Thymus (tissue), 11 donors: Measurements from ENCODE around the gene LRRC70. TPM values are rescaled to one million over a fixed set of nuclear protein-coding genes. Genes with fewer than 3 reads are reported as not detected.
"Not testable (repeated sequence)": the region's sequence is repeated elsewhere in the genome, so short reads cannot be mapped to it uniquely, and the experiment has no call there.

ENCODE experiments used
- DNase-seq, 9 donors: peaks; one replicate each; pipeline ENCODE4 v3.0.0-alpha.2; 2013; ENCODE audit warnings: low spot score in 9 of 9, low read depth in 6 of 9, missing footprints in 1 of 9
- H3K27ac ChIP-seq, 2 donors: one replicate each; pipeline ENCODE4 v1.5.1; 2013; ENCODE audit warnings: control low read depth in 1 of 2, low read depth in 1 of 2, low read length in 1 of 2, mild to moderate bottlenecking in 1 of 2, moderate library complexity in 1 of 2
- H3K27me3 ChIP-seq, 2 donors: one replicate each; pipeline ENCODE4 v1.5.1; 2013; ENCODE audit warnings: low read length in 1 of 2; ENCODE audit not compliant: control insufficient read depth in 2 of 2, insufficient read depth in 1 of 2
- H3K36me3 ChIP-seq, 2 donors: one replicate each; pipeline ENCODE4 v1.5.1; 2013; ENCODE audit warnings: low read length in 1 of 2, mild to moderate bottlenecking in 1 of 2, moderate library complexity in 1 of 2; ENCODE audit not compliant: control insufficient read depth in 2 of 2, insufficient read depth in 2 of 2
- H3K4me1 ChIP-seq, 2 donors: one replicate each; pipeline ENCODE4 v1.5.1; 2013; ENCODE audit warnings: low read length in 2 of 2; ENCODE audit not compliant: control insufficient read depth in 2 of 2, insufficient read depth in 2 of 2
- H3K4me3 ChIP-seq, 2 donors: one replicate each; pipeline ENCODE4 v1.5.1; 2013; ENCODE audit warnings: low read length in 2 of 2, control low read depth in 1 of 2, mild to moderate bottlenecking in 1 of 2
- H3K9me3 ChIP-seq, 2 donors: one replicate each; pipeline ENCODE4 v1.5.1; 2013; ENCODE audit warnings: low read length in 1 of 2, mild to moderate bottlenecking in 1 of 2; ENCODE audit not compliant: control insufficient read depth in 2 of 2, insufficient read depth in 1 of 2
- WGBS: extraction: QIAGEN DNeasy Blood & Tissue Kit; methylation state at CpG from one replicate; pipeline ENCODE4 v1.1.7; 2013; 5-methylcytosine and 5-hydroxymethylcytosine counted together
- polyA plus RNA-seq: library from polyadenylated mRNA; stranded (reverse); fragments of 200-250 nt; gene quantifications from one replicate; pipeline ENCODE4 v1.2.3, GENCODE V29; 2013
- total RNA-seq: library from RNA; stranded (reverse); fragments of 120-200 nt; gene quantifications from one replicate; pipeline ENCODE4 v1.2.4, GENCODE V29; 2013
- donor health status: healthy.

LRRC70 gene
- total and polyA plus RNA-seq, 2 donors: 4.1 to 10.1 TPM

DNA sequence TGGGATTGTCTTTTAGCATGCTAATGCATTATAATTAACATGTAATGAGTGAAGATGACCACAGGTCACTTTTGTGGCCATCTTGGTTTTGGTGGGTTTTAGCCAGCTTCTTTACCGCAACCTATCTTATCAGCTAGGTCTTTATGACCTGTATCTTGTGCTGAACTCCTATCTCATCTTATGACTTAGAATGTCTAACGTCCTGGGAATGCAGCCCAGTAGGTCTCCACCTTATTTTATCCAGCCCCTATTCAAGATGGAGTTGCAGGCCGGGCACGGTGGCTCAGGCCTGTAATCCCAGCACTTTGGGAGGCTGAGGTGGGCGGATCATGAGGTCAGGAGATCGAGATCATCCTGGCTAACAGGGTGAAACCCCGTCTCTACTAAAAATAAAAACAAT, 45.8 kb downstream of the LRRC70 start:
- not testable (repeated sequence) for H3K4me3 ChIP-seq, DNase-seq, H3K9me3 ChIP-seq, H3K27ac ChIP-seq, H3K4me1 ChIP-seq, H3K27me3 ChIP-seq, H3K36me3 ChIP-seq
- 98% methylated on average over 7 of the region's 7 CpGs for WGBS

DNA sequence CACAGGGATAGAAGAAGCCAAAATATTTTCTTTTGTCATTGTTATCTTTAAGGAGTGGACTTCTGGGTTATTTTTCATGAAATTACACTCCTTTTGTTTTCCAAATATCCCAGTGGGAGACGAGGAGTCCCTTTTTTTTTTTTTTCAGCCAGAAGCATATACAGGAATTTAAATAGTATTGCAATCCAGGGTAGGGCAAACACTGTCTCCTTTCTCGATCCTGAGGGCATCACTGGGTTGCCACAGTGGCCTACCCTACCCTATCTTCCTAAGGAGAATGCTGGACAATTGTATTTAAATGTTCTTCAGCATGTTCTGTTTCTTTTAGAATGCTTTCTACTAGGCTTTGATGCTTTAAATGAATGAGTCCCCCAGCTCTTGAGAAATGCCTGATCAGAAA, 47.9 kb downstream of the LRRC70 start:
- H3K9me3 ChIP-seq: no peaks in the 10 kb centered on the region
- H3K4me3 ChIP-seq: no peak overlapping the region
- no peak for DNase-seq
- H3K27me3 ChIP-seq: no peaks in the 10 kb centered on the region
- H3K27ac ChIP-seq: no peak overlapping the region
- H3K36me3 ChIP-seq: peaks cover 0 to 3% of the 10 kb centered on the region in 2 donors
- 97% methylated on average over 2 of the region's 2 CpGs for WGBS
- no peaks in the 10 kb centered on the region for H3K4me1 ChIP-seq

GRCh38 chr5:62627121-62627520, 48.5 kb downstream of the LRRC70 start:
- H3K36me3 ChIP-seq: peaks cover 0 to 3% of the 10 kb centered on the region in 2 donors
- WGBS: 98% methylated on average over 3 of the region's 3 CpGs
- DNase-seq: no peak

GRCh38 chr5:62627901-62628300, 49.3 kb downstream of the LRRC70 start:
- DNase-seq: no peak
- Histone ChIP-seq H3K27me3 (no peaks in the 10 kb centered on the region), H3K27ac (no peak overlapping the region), H3K36me3 (peaks cover 0 to 3% of the 10 kb centered on the region in 2 donors), H3K4me3 (no peak overlapping the region), H3K9me3 (no peaks in the 10 kb centered on the region), H3K4me1 (no peaks in the 10 kb centered on the region)
- WGBS: 94% methylated on average over 5 of the region's 5 CpGs

More at GRCh38 chr5:62627121-62627520, 48.5 kb downstream of the LRRC70 start:
- Histone ChIP-seq H3K27me3 (no peaks in the 10 kb centered on the region), H3K4me1 (no peaks in the 10 kb centered on the region), H3K9me3 (no peaks in the 10 kb centered on the region), H3K4me3 (no peak overlapping the region), H3K27ac (no peak overlapping the region)

Other genes with a start within 250 kb of the LRRC70 start
- gene DIMT1, start 174.9 kb upstream of the LRRC70 start, total RNA-seq: 17.1 TPM
- 25.1 TPM for gene DIMT1, start 174.9 kb upstream of the LRRC70 start, polyA plus RNA-seq
- 18.5 TPM for gene IPO11, start 166.1 kb upstream of the LRRC70 start, total RNA-seq
- 12.2 TPM for gene IPO11, start 166.1 kb upstream of the LRRC70 start, polyA plus RNA-seq